Esophagus squamous epithelium (tissue), 5 donors: Measurements from ENCODE around the gene YPEL2. TPM values are rescaled to one million over a fixed set of nuclear protein-coding genes. Genes with fewer than 3 reads are reported as not detected.

ENCODE experiments used
- DNase-seq: peaks from one replicate; lab custom pipeline; 2025; lab: John Stamatoyannopoulos, UW
- H3K27ac ChIP-seq, 4 donors: fragments of 200-600 bp; sonication (generic); one replicate each; pipeline ENCODE4 v1.5.1; 2016 to 2019; ENCODE audit warnings: mild to moderate bottlenecking in 1 of 4
- H3K27me3 ChIP-seq, 4 donors: fragments of 200-600 bp; sonication (generic); 1 replicate in 3 of 4; 2 replicates in 1 of 4; pipeline versions ENCODE4 v1.5.1 to v1.6.0; 2017 to 2021; ENCODE audit warnings: antibody characterized with exemption in 1 of 4
- H3K36me3 ChIP-seq, 3 donors: fragments of 200-600 bp; sonication (generic); one replicate each; pipeline ENCODE4 v1.5.1; 2016 to 2019
- H3K4me1 ChIP-seq, 3 donors: fragments of 200-600 bp; sonication (generic); one replicate each; pipeline ENCODE4 v1.5.1; 2017 to 2019
- H3K4me3 ChIP-seq, 4 donors: fragments of 200-600 bp; sonication (generic); 1 replicate in 3 of 4; 2 replicates in 1 of 4; pipeline ENCODE4 v1.5.1; 2016 to 2019; ENCODE audit warnings: mild to moderate bottlenecking in 2 of 4, moderate library complexity in 1 of 4
- H3K9me3 ChIP-seq, 3 donors: fragments of 200-600 bp; sonication (generic); one replicate each; pipeline ENCODE4 v1.5.1; 2016 to 2019
- POLR2A ChIP-seq, 4 donors: fragments of 450-650 bp; IDR thresholded peaks; one replicate each; pipeline ENCODE4 v1.6.1; 2017; ENCODE audit warnings: antibody characterized with exemption in 4 of 4, mild to moderate bottlenecking in 4 of 4, moderate library complexity in 3 of 4
- WGBS, 2 donors: methylation state at CpG; one replicate each; pipeline ENCODE4 v1.1.5; 2018; 5-methylcytosine and 5-hydroxymethylcytosine counted together
- intact Hi-C: fragments of 100-400 bp; cut with DNase I; formaldehyde crosslinking; loops from one replicate; pipeline ENCODE4 v1.15.0; 2022
- total RNA-seq, 4 donors: library from RNA; depleted of rRNA; stranded (reverse); fragments of >200 nt; gene quantifications; one replicate each; pipeline ENCODE4 v1.1.0, GENCODE V29; 2016
- TF ChIP-seq, protein P1 (sequence below), 6 experiments: fragments of 450-650 bp in 4 of 6; fragments of 200-600 bp in 2 of 6; sonication (generic) in 2 of 6; IDR thresholded peaks; one replicate each; pipeline ENCODE4 v1.5.1; 2016 to 2019; ENCODE audit warnings: antibody characterized with exemption in 6 of 6, mild to moderate bottlenecking in 4 of 6, moderate library complexity in 4 of 6
- donor health status: DM: yes; HTN: yes; CAD: no.

Gene YPEL2
- total RNA-seq, 4 donors from 2014 or later, result 5.5 to 18.3 (median 11.2) TPM

DNA sequence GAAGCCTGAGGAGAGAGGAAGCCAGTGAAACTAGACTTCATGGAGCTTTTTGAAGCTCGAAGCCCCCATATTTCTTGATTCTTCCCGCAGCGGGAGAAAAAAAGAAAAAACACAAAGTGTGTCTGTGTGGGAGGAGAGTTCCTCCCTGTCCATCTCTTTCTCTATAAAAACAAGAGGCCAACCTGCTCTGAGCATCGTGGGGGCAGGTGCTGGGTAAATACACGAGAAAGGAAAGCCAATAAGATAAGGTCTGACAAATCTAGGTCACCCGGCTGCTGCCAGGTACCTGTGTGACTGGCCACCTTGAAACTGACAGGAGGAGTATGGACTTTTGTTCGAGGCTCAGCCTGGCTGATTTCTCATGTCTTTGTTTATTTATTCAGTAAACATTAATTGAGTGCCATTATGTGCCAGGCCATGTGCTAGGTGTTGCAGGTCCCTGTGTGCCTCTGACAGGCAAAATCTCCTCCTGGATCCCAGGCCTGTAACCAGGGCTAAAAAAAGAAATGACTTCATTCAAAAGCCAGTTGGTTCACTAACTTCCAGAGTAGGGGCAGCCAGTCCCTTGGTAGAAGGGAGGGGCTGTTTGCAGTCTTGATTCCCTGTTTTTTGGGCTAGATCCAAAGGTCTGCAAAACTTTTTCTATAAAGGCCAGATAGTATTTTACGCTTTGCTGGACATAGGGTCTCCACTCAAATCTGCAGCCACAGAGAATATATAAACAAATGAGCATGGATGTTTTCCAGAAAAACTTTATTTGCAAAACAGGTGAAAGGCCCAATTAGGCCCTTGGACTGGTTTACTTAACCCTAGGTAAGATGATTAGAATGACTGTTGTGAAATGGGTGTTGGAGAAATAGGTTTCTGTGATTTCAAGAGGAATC, 35.6 kb downstream of the YPEL2 start:
- no peak for DNase-seq
- no peaks in the 10 kb centered on the region for H3K9me3 ChIP-seq
- 56 to 68% methylated on average over 8 of the region's 8 CpGs for whole genome bisulfite sequencing, 2 donors
- no peak for TF ChIP-seq POLR2A (IDR thresholded peaks at IDR 0.05)
- TF ChIP-seq, protein P1, sequence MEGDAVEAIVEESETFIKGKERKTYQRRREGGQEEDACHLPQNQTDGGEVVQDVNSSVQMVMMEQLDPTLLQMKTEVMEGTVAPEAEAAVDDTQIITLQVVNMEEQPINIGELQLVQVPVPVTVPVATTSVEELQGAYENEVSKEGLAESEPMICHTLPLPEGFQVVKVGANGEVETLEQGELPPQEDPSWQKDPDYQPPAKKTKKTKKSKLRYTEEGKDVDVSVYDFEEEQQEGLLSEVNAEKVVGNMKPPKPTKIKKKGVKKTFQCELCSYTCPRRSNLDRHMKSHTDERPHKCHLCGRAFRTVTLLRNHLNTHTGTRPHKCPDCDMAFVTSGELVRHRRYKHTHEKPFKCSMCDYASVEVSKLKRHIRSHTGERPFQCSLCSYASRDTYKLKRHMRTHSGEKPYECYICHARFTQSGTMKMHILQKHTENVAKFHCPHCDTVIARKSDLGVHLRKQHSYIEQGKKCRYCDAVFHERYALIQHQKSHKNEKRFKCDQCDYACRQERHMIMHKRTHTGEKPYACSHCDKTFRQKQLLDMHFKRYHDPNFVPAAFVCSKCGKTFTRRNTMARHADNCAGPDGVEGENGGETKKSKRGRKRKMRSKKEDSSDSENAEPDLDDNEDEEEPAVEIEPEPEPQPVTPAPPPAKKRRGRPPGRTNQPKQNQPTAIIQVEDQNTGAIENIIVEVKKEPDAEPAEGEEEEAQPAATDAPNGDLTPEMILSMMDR (IDR thresholded peaks at IDR 0.05), result no peak
- H3K4me3 ChIP-seq, result no peak overlapping the region
- H3K27ac ChIP-seq, result peak overlapping the region; percentile 53 to 90 (median 86)
- H3K36me3 ChIP-seq, result no peaks in the 10 kb centered on the region
- peaks cover 46 to 100% (median 95%) of the 10 kb centered on the region in 3 donors for H3K4me1 ChIP-seq
- intact Hi-C loops, result no loop called here
- no peaks in the 10 kb centered on the region for H3K27me3 ChIP-seq

DNA sequence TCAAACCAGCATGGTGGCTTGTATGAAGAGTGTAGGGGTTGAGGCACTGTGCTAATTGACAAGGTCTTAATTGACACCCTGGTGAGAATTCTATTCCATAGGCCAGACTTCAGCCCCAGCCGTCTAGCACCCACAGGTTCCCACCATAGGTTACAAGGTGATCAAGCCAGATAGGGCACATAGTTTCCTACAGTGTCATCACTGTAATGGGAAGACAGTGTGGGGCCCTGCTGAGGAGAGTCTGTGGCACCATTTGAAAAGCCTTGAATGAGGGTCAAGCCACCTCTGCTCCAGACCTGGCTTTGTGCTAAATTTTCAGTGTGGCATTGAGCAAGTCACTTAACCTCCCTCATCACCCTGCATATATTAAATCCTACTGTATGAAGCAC, 36.2 kb downstream of the YPEL2 start:
- TF ChIP-seq, protein P1 (IDR thresholded peaks at IDR 0.05), result no peak
- TF ChIP-seq POLR2A (IDR thresholded peaks at IDR 0.05), result no peak
- Histone ChIP-seq H3K36me3 (no peaks in the 10 kb centered on the region), H3K9me3 (no peaks in the 10 kb centered on the region), H3K4me3 (no peak overlapping the region), H3K4me1 (peaks cover 51 to 100% (median 93%) of the 10 kb centered on the region in 3 donors), H3K27me3 (no peaks in the 10 kb centered on the region), H3K27ac (peak overlapping the region in 3 of 4 donors; percentile 86 to 90 (median 87))
- DNase-seq, result no peak
- intact Hi-C loops, result no loop called here
- 67 to 75% methylated on average over 1 of the region's 1 CpG for WGBS, 2 donors

DNA sequence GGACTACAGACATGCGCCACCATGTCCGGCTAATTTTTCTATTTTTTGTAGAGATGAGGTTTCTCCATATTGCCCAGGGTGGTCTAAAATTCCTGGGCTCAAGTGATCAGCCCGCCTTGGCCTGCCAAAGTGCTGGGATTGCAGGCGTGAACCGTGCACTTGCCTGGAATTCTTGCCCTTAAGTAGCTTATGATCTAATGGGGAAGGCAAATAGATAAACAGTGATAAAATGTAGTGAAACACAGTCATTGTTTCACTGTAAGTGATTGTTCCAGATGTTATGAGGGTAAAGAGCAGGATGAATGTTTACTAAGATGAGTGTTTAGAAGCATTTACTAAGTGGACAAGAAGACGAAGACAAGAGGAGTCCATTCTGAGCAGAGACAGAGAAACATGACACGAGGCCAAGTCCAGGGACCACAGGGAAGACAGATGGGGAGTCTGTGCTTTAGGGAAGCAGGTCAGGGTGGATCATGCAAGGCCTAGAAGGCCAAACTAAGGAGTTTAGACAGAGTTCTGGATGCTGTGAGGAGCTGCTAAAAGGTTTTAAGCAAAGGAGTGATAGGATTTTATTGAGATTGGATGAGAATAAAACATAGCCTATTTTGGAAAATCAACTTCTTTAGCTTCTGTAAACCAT, 36.9 kb downstream of the YPEL2 start:
- Histone ChIP-seq H3K4me3 (no peak overlapping the region), H3K27me3 (no peaks in the 10 kb centered on the region), H3K27ac (peak overlapping the region in 3 of 4 donors; percentile 86 to 90 (median 87)), H3K36me3 (no peaks in the 10 kb centered on the region), H3K4me1 (peaks cover 57 to 100% (median 93%) of the 10 kb centered on the region in 3 donors), H3K9me3 (no peaks in the 10 kb centered on the region)
- DNase-seq, result no peak
- 63 to 79% methylated on average over 6 to 7 of the region's 7 CpGs for WGBS, 2 donors
- intact Hi-C loops, result no loop called here
- no peak for TF ChIP-seq POLR2A (IDR thresholded peaks at IDR 0.05)
- TF ChIP-seq, protein P1 (IDR thresholded peaks at IDR 0.05), result no peak

DNA sequence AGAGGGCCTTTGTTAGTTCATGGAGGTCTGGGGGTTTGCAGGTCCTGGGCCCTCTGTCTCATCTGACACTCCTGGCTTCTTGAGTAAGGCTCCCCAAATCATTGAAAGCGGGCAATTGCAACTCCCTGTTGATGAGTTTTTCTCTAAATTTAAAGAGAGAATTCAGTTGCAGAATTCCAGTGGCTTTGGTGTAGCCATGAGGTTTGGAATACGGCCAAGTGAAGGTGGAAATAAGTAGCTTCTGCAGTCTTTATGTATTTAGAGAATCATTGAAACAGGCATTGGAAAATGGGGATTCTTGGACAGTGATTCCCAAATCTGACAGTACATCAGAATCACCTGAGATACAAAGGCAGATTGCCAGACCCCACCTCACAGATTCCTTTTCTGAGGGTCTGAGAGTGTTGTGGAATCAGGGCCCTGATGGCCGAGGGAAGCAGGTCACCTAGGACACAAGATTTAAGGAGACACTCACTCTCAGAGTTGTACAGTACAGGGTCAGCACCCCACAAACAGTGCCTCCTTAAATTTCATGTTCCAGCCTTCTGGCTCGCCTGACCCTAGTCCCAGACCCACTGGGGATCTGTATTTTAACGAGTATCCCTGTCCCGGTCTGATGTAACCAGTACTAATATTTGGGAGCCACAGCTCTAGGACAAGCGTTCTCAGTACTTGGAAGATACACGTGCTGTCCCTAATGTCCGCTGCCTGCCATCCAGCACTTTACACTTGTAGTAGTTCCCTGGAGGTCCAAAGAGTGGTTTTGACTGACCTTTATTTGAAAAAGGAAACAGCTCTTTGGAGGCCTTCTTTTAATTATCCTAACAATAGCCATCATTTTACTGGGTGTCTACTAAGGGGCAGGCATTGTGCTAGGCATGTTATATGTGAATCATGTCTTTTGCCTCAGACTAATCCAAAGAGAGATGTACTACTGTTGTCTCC, 37.8 kb downstream of the YPEL2 start:
- peak overlapping the region; percentile 63 to 90 (median 86) for H3K27ac ChIP-seq
- H3K4me3 ChIP-seq, result no peak overlapping the region
- TF ChIP-seq POLR2A (IDR thresholded peaks at IDR 0.05), result no peak
- TF ChIP-seq, protein P1 (IDR thresholded peaks at IDR 0.05), result no peak
- peaks cover 65 to 100% (median 94%) of the 10 kb centered on the region in 3 donors for H3K4me1 ChIP-seq
- no peak for DNase-seq
- WGBS, 2 donors, result 69 to 74% methylated on average over 7 to 8 of the region's 9 CpGs
- H3K9me3 ChIP-seq, result no peaks in the 10 kb centered on the region
- H3K27me3 ChIP-seq, result no peaks in the 10 kb centered on the region
- intact Hi-C loops, result no loop called here
- no peaks in the 10 kb centered on the region for H3K36me3 ChIP-seq
